Ovary (tissue), 9 donors: ENCODE data around the gene KIF3B. TPM values are rescaled to one million over a fixed set of nuclear protein-coding genes. Genes with fewer than 3 reads are reported as not detected.

ENCODE experiments used
- DNase-seq, 5 donors: peaks; one replicate each; pipeline ENCODE4 v3.0.0-alpha.2; 2019 to 2020
- H3K27ac ChIP-seq, 2 donors: fragments of 200-600 bp; one replicate each; pipeline versions ENCODE4 v1.5.1 to v1.8.0; 2019 to 2022
- H3K27me3 ChIP-seq: fragments of 200-600 bp; one replicate; pipeline ENCODE4 v1.8.0; 2022
- H3K36me3 ChIP-seq: fragments of 200-600 bp; sonication (generic); one replicate; pipeline ENCODE4 v1.5.1; 2019
- H3K4me1 ChIP-seq: one replicate; pipeline ENCODE4 v1.8.1; 2013; ENCODE audit warnings: mild to moderate bottlenecking, moderate library complexity; ENCODE audit not compliant: insufficient read depth
- H3K4me3 ChIP-seq: fragments of 200-600 bp; sonication (generic); one replicate; pipeline ENCODE4 v1.5.1; 2017
- H3K9me3 ChIP-seq, 2 donors: fragments of 200-600 bp in 1 of 2; sonication (generic) in 1 of 2; one replicate each; pipeline versions ENCODE4 v1.5.1 to v1.8.1; 2013 to 2019; ENCODE audit warnings: mild to moderate bottlenecking in 1 of 2, moderate library complexity in 1 of 2
- CTCF ChIP-seq, 3 donors: fragments of 450-650 bp in 2 of 3; fragments of 200-600 bp in 1 of 3; IDR thresholded peaks; one replicate each; pipeline versions ENCODE4 v1.5.1 to v1.8.0; 2016 to 2022; ENCODE audit warnings: antibody characterized with exemption in 3 of 3, mild to moderate bottlenecking in 1 of 3
- EP300 ChIP-seq: sonication (generic); formaldehyde crosslinking; IDR thresholded peaks from one replicate; pipeline ENCODE4 v1.6.1; 2017; ENCODE audit warnings: antibody characterized with exemption
- POLR2A ChIP-seq: fragments of 450-650 bp; IDR thresholded peaks from one replicate; pipeline ENCODE4 v1.6.1; 2017; ENCODE audit warnings: antibody characterized with exemption, mild to moderate bottlenecking, moderate library complexity
- WGBS, 3 donors: extraction: QIAGEN DNeasy Blood & Tissue Kit in 1 of 3; methylation state at CpG; one replicate each; pipeline versions ENCODE4 v1.1.5 to v1.1.7; 2013 to 2017; 5-methylcytosine and 5-hydroxymethylcytosine counted together
- intact Hi-C, 4 donors: fragments of 100-400 bp; cut with DNase I; formaldehyde crosslinking; loops; one replicate each; pipeline versions ENCODE4 v1.11.0 to v1.15.1; 2022 to 2023
- polyA plus RNA-seq, 2 donors: library from polyadenylated mRNA; stranded (reverse); fragments of 200-250 nt in 1 of 2; fragments of 350-450 nt in 1 of 2; fragmentation: Illumina TruSeq in 1 of 2; extraction: RNeasy Lipid Tissue Mini Kit (QIAGEN cat#74804) in 1 of 2; gene quantifications; one replicate each; pipeline ENCODE4 v1.2.3, GENCODE V29; 2013 to 2014
- total RNA-seq, 7 donors: library from RNA; depleted of rRNA in 2 of 7; stranded (reverse); fragments of >200 nt in 2 of 7; fragmentation: NEBNext Ultra II Directional in 3 of 7; extraction: Animal tissue kit (Norgen Biotek cat#: 25700) in 3 of 7; gene quantifications; one replicate each; pipeline versions ENCODE4 v1.1.0 to v1.2.4, GENCODE V29; 2016 to 2023
- donor health status: DM: no; HTN: no; CAD: no; lungs with moderate emphysema.
- donor health status: DM: no; HTN: no; CAD: no.
- donor health status: Bipolar disorder and iron deficiency.
- donor health status: DM: yes; HTN: yes; CAD: no.
- donor health status: DM: no; HTN: no; CAD: no.
- donor health status: DM: yes; HTN: yes; CAD: no.

Gene KIF3B
- total and polyA plus RNA-seq, 9 donors, result 10.6 to 29.8 (median 23.7) TPM

GRCh38 chr20:32363492-32363891, 86.0 kb downstream of the KIF3B start:
- no peaks in the 10 kb centered on the region for H3K9me3 ChIP-seq
- H3K4me1 ChIP-seq, result peaks cover 17% of the 10 kb centered on the region
- no peak overlapping the region for H3K27ac ChIP-seq
- no peaks in the 10 kb centered on the region for H3K27me3 ChIP-seq
- H3K4me3 ChIP-seq, result no peak overlapping the region
- H3K36me3 ChIP-seq, result no peaks in the 10 kb centered on the region
- DNase-seq, result no peak
- WGBS, 3 donors, result 43 to 55% (median 47%) methylated on average over 2 of the region's 2 CpGs
- intact Hi-C loops, result loop anchor here in 1 of 4 donors (5.0 kb wide), 1 partner anchor 94 kb away; no protein-coding TSS in a partner anchor
- TF ChIP-seq POLR2A (no peak), EP300 (no peak), CTCF (IDR thresholded peaks at IDR 0.05) (no peak)

DNA sequence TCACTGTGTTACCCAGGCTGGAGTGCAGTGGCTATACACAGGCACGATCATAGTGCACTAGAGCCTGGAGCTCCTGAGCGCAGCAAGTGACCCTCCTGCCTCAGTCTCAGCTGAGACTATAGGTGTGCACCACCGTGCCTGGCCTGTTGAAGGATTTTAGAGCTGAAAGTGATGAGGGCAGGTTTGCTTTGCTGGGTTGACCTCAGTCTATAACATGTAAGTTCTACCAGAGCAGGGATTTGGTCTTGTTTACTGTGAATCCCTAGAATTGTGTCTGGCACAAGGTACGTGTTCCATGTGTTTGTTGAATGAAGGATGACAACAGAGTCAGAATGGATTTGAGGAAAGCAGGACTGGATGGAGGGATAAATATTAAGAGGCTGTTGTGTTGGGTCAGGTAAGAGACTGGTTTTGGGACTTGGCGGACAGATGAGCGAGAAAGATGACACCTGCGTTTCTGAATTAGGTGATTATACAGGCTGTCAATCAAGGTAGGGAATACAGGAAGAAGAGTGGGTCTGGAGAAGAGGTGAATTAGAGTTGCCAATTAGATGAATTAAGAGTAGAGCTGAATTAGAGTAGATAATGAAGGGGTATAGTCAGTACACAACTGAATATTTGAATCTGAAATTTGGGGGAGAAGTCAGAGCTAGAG, 87.2 kb downstream of the KIF3B start:
- 79 to 82% (median 81%) methylated on average over 7 of the region's 7 CpGs for WGBS, 3 donors
- no peak for TF ChIP-seq POLR2A
- no peak for TF ChIP-seq CTCF (IDR thresholded peaks at IDR 0.05)
- TF ChIP-seq EP300, result no peak
- Histone ChIP-seq H3K4me1 (peaks cover 17% of the 10 kb centered on the region), H3K27ac (no peak overlapping the region), H3K27me3 (no peaks in the 10 kb centered on the region), H3K36me3 (no peaks in the 10 kb centered on the region), H3K9me3 (no peaks in the 10 kb centered on the region), H3K4me3 (no peak overlapping the region)
- no peak for DNase-seq
- intact Hi-C loops, result loop anchor here in 1 of 4 donors (5.0 kb wide), 1 partner anchor 93 kb away; no protein-coding TSS in a partner anchor

GRCh38 chr20:32365564-32365963, 88.1 kb downstream of the KIF3B start:
- Histone ChIP-seq H3K27me3 (no peaks in the 10 kb centered on the region), H3K36me3 (no peaks in the 10 kb centered on the region), H3K27ac (no peak overlapping the region), H3K4me1 (peaks cover 17% of the 10 kb centered on the region), H3K9me3 (no peaks in the 10 kb centered on the region), H3K4me3 (no peak overlapping the region)
- intact Hi-C loops, result no loop called here
- DNase-seq, result no peak
- TF ChIP-seq POLR2A, result no peak
- WGBS, 3 donors, result 65 to 68% (median 65%) methylated on average over 5 of the region's 5 CpGs

DNA sequence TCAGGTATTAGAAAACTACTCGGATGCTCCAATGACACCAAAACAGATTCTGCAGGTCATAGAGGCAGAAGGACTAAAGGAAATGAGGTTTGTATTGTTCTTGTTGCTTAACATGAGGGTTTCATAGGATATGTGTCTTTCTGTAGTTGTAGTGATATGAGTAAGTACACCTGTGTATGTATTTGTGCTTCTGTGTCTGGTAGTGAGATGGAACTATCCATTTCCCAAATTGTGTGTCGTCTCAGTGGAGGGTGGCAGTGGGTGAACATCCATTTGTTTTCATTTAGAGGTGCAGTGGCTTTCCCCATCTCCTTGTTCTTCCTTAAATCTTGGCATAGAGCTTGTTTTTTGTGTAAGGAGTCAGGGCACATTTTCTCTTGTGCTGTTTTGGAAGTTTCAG, 88.9 kb downstream of the KIF3B start:
- H3K9me3 ChIP-seq, result no peaks in the 10 kb centered on the region
- H3K27me3 ChIP-seq, result no peaks in the 10 kb centered on the region
- no peak overlapping the region for H3K4me3 ChIP-seq
- WGBS, 3 donors, result 64 to 86% (median 85%) methylated on average over 2 of the region's 2 CpGs
- TF ChIP-seq EP300, result no peak
- no peak for TF ChIP-seq CTCF (IDR thresholded peaks at IDR 0.05)
- no peak for TF ChIP-seq POLR2A
- H3K27ac ChIP-seq, result no peak overlapping the region
- intact Hi-C loops, result no loop called here
- H3K4me1 ChIP-seq, result peaks cover 13% of the 10 kb centered on the region
- DNase-seq, result no peak
- no peaks in the 10 kb centered on the region for H3K36me3 ChIP-seq

- intact Hi-C loops, result no loop called here
- Histone ChIP-seq H3K4me3 (no peak overlapping the region), H3K27ac (no peak overlapping the region), H3K4me1 (peaks cover 12% of the 10 kb centered on the region), H3K36me3 (no peaks in the 10 kb centered on the region), H3K27me3 (no peaks in the 10 kb centered on the region), H3K9me3 (no peaks in the 10 kb centered on the region)
- TF ChIP-seq EP300, result no peak
- DNase-seq, result no peak
Observed at GRCh38 chr20:32368323-32368722, 90.9 kb downstream of the KIF3B start.
